Right atrium auricular region (tissue), 2 donors: Measurements from ENCODE around the gene AGPS. TPM values are rescaled to one million over a fixed set of nuclear protein-coding genes. Genes with fewer than 3 reads are reported as not detected.

Experiments used
- DNase-seq: peaks from one replicate; pipeline ENCODE4 v3.0.0-alpha.2; 2019; ENCODE audit warnings: low spot score
- H3K27ac ChIP-seq, 2 donors: fragments of 200-600 bp; sonication (generic); 1 replicate in 1 of 2; 2 replicates in 1 of 2; pipeline ENCODE4 v1.5.1; 2016 to 2019
- H3K27me3 ChIP-seq, 2 donors: fragments of 200-600 bp; sonication (generic); one replicate each; pipeline versions ENCODE4 v1.5.1 to v1.6.0; 2017 to 2019
- H3K36me3 ChIP-seq: fragments of 200-600 bp; sonication (generic); one replicate; pipeline ENCODE4 v1.5.1; 2016
- H3K4me1 ChIP-seq, 2 donors: fragments of 200-600 bp; sonication (generic); one replicate each; pipeline versions ENCODE4 v1.5.1 to v1.6.0; 2017 to 2019
- H3K4me3 ChIP-seq, 2 donors: fragments of 200-600 bp; sonication (generic); 1 replicate in 1 of 2; 2 replicates in 1 of 2; pipeline ENCODE4 v1.5.1; 2017 to 2019; ENCODE audit warnings: mild to moderate bottlenecking in 1 of 2, moderate library complexity in 1 of 2
- H3K9me3 ChIP-seq, 2 donors: fragments of 200-600 bp; sonication (generic); one replicate each; pipeline ENCODE4 v1.5.1; 2019
- total RNA-seq, 2 donors: library from RNA; depleted of rRNA; stranded (reverse); fragments of >200 nt; gene quantifications; one replicate each; pipeline ENCODE4 v1.1.0, GENCODE V29; 2016
- TF ChIP-seq, protein P1 (sequence below), 2 donors: fragments of 200-600 bp; sonication (generic); IDR thresholded peaks; one replicate each; pipeline ENCODE4 v1.5.1; 2019; ENCODE audit warnings: antibody characterized with exemption in 2 of 2

The AGPS gene
- total RNA-seq, 2 donors from 2014 or later = 12.3 to 17.8 TPM

DNA sequence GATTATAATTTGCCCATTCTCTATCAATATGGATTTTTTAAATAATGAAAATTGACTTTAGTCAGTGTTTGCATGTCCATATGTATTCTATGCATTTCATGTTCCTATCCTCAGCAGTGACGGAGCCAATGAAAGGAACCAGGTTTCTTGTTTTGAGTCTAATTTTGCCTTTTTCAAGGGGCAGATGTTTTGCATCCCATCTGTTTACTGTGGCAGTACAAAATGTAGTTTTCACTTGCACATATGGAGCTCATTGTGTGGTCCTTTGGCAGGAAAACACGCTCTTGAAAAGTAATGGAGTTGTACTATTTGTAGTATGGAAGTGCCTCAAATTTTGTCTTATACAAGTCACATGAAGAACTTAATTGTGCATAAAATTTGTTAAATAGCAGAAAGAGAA is 127.8 kb downstream of the AGPS start:
- H3K4me1 ChIP-seq = no peaks in the 10 kb centered on the region
- no peaks in the 10 kb centered on the region for H3K27me3 ChIP-seq
- H3K4me3 ChIP-seq = no peak overlapping the region
- no peak for DNase-seq
- TF ChIP-seq, protein P1, sequence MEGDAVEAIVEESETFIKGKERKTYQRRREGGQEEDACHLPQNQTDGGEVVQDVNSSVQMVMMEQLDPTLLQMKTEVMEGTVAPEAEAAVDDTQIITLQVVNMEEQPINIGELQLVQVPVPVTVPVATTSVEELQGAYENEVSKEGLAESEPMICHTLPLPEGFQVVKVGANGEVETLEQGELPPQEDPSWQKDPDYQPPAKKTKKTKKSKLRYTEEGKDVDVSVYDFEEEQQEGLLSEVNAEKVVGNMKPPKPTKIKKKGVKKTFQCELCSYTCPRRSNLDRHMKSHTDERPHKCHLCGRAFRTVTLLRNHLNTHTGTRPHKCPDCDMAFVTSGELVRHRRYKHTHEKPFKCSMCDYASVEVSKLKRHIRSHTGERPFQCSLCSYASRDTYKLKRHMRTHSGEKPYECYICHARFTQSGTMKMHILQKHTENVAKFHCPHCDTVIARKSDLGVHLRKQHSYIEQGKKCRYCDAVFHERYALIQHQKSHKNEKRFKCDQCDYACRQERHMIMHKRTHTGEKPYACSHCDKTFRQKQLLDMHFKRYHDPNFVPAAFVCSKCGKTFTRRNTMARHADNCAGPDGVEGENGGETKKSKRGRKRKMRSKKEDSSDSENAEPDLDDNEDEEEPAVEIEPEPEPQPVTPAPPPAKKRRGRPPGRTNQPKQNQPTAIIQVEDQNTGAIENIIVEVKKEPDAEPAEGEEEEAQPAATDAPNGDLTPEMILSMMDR (IDR thresholded peaks at IDR 0.05) = no peak
- H3K36me3 ChIP-seq = peaks cover 7% of the 10 kb centered on the region
- H3K9me3 ChIP-seq = no peaks in the 10 kb centered on the region
- no peak overlapping the region for H3K27ac ChIP-seq

DNA sequence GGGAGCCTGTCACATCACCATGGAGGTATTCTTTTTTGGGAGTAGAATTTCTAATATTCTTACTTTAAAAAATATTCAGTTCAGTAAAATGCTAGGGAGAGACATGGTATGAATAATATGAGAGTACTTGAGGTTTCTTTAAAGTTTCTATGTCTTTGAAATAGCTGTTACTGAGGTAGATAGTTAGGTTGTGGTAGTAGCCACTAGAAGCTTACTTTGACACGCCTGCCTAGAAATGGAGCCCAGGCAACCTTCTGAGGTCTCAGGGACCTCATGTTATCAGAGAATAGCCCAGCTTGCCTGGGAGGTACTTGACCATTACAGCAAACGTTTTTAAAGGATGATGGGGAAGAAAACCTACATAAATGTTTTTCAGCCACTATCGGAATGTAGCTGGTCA is 131.2 kb downstream of the AGPS start:
- Histone ChIP-seq H3K4me3 (no peak overlapping the region), H3K9me3 (no peaks in the 10 kb centered on the region), H3K27me3 (no peaks in the 10 kb centered on the region), H3K36me3 (peaks cover 7% of the 10 kb centered on the region), H3K4me1 (no peaks in the 10 kb centered on the region), H3K27ac (no peak overlapping the region)
- DNase-seq = no peak
- TF ChIP-seq, protein P1 (IDR thresholded peaks at IDR 0.05) = no peak

DNA sequence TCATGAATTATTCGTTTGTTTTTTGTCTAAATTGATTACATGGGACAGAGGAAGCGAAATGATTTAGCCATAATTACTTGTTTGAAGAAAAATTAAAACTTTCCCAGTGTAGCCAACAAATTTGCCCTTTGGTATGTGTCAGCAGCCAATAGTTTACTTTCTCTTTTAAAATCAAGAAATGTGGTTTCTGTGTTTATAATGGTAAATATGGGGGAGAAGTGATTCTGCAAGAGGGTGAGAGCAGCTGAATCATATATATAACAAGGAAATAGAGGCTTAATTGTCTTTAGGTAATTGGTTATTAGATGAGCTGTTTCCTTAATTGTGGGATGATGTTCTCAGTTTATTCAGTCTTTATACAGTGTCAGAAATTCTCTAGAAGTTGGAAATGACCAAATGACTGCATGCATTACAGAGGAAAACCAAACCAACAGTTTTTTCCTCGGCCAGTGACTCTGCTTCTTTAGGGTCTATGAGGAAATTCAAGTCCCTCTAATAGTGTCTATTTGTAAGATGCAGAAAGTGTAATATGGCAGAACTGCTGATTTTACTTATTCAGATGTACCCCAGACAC is 132.9 kb downstream of the AGPS start:
- Histone ChIP-seq H3K27me3 (no peaks in the 10 kb centered on the region), H3K27ac (no peak overlapping the region), H3K4me3 (no peak overlapping the region), H3K36me3 (peaks cover 7% of the 10 kb centered on the region), H3K4me1 (no peaks in the 10 kb centered on the region), H3K9me3 (no peaks in the 10 kb centered on the region)
- TF ChIP-seq, protein P1 (IDR thresholded peaks at IDR 0.05) = no peak
- no peak for DNase-seq

DNA sequence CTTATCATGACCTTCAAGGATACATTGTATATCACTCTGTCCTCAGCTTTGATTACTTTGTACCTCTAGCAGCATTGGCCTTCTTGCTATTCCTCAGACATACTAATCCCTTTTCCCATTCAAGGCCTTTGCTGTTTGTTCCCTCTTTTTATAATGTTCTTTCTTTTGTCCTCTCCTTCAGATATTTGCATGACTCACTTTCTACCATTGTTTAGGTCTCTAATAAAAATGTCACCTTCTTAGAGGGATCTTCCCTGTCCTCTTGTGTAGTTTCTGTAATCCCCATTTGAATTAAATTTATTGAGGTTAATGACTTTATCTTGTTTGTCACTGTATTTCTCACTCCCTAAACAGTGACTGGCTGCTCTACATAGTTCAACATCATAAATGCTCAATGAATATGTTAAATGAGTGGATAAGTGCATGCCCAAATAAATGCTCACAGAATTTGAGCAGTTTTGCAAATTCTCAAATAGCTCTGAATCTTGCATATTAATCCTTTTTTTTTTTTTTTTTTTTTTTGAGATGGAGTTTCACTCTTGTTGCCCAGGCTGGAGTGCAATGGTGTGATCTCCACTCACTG is 135.9 kb downstream of the AGPS start:
- Histone ChIP-seq H3K36me3 (peaks cover 7% of the 10 kb centered on the region), H3K4me1 (no peaks in the 10 kb centered on the region), H3K27ac (no peak overlapping the region), H3K4me3 (no peak overlapping the region), H3K9me3 (no peaks in the 10 kb centered on the region), H3K27me3 (no peaks in the 10 kb centered on the region)
- TF ChIP-seq, protein P1 (IDR thresholded peaks at IDR 0.05) = no peak
- no peak for DNase-seq

DNA sequence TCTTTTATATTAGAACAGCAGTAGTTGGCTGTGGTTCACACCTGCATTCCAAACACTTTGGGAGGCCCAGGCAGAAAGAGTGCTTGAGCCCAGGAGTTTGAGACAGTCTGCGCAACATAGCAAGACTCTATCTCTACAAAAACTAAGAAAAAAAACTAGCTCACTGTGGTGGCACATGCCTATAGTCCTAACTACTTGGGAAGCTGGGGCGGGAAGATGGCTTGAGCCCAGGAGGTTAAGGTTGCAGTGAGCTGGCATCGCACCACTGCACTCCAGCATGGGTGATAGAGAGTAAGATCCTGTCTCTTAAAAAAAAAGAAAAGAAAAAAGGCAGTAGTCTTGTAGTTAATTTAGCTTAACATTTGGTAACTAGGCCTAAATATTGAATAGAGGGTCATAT is 136.6 kb downstream of the AGPS start:
- Histone ChIP-seq H3K9me3 (no peaks in the 10 kb centered on the region), H3K27me3 (no peaks in the 10 kb centered on the region), H3K4me1 (no peaks in the 10 kb centered on the region), H3K36me3 (no peaks in the 10 kb centered on the region), H3K27ac (no peak overlapping the region), H3K4me3 (no peak overlapping the region)
- TF ChIP-seq, protein P1 (IDR thresholded peaks at IDR 0.05) = no peak
- no peak for DNase-seq

DNA sequence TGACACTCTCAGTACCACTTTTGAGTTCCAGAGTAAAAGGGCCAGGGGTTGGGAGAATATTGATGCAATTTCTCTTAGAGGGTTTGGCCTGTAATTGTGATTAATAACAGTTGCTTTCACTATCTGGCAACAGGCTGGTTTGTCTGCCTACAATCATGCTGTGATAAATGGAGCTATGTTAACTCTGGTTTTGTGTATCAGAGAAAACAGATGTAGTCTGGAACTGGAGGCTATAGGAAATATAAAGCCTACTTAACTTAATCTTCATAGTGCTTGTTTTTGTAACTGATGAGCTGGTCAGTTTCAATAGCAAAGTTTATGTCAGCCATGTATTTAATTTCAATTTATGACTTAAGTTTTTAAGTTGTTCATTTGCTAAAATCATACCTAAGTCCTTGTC is 138.0 kb downstream of the AGPS start:
- H3K27me3 ChIP-seq = no peaks in the 10 kb centered on the region
- no peaks in the 10 kb centered on the region for H3K9me3 ChIP-seq
- no peaks in the 10 kb centered on the region for H3K4me1 ChIP-seq
- DNase-seq = no peak
- TF ChIP-seq, protein P1 (IDR thresholded peaks at IDR 0.05) = no peak
- no peak overlapping the region for H3K27ac ChIP-seq
- no peaks in the 10 kb centered on the region for H3K36me3 ChIP-seq
- no peak overlapping the region for H3K4me3 ChIP-seq
